Stimulated activated CD8-positive, alpha-beta memory T cell treated with anti-CD3 and anti-CD28 coated beads, Interleukin-4, amount 100 ng/mL, for 24 hours (primary cell): ENCODE measurements around the gene MARVELD1.
A peak's percentile ranks its signal among the peaks of the same experiment; 100 is the strongest.

Experiments used
- DNase-seq: peaks from one replicate; pipeline ENCODE4 v3.0.0-alpha.2; 2020; ENCODE audit warnings: low read depth

The MARVELD1 gene

GRCh38 chr10:97721871-97722780 lies 8.6 kb downstream of the MARVELD1 start:
- DNase-seq = no peak

GRCh38 chr10:97723001-97723400 lies 9.5 kb downstream of the MARVELD1 start:
- DNase-seq = no peak

GRCh38 chr10:97724341-97724941 lies 10.9 kb downstream of the MARVELD1 start:
- DNase-seq = no peak

DNA sequence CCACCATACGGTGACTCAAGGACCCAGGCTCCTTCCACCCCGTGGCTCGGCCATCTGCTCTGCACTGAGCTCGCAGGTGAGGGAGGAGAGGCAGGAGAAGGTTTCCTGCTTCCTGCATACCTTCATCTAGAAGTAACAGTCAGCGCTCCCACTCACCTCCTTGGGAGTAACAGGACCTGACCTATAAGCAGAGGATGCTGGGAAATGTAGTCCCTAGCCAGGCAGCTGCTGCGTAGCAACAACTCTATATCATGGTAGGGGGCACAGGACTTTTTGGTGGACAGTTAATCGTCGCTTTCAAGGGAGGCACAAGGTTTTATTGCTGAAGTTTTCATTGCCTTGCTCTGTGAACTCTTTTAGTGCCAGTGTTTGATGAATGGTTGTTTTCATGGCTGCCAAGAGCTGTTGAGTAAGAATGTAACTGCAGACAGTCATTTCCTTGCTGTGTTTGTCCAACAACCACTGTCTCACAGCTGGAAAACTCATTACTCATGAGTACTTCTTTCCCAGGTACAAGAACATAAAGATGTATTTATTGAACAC lies 13.2 kb downstream of the MARVELD1 start:
- no peak for DNase-seq

DNA sequence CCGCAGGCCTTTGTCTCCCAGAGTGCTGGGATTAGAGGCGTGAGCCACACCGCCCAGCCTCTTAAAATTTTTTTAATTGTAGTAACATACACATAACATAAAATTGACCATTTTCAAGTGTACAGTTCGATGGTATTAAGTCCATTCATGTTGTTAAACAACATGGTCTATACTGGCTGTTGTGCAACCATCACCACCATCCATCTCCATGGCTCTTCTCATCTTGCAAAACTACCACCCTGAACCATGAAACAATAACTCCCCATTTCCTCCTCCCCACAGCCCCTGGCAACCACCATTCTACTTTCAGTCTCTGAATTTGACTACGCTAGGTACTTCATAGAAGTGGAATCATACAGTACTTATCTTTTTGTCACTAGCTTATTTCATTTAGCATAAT lies 15.5 kb downstream of the MARVELD1 start:
- DNase-seq = no peak

- DNase-seq = peak; percentile 27
Measured at GRCh38 chr10:97731346-97732051, 18.0 kb downstream of the MARVELD1 start.

GRCh38 chr10:97732052-97732359 lies 18.5 kb downstream of the MARVELD1 start:
- DNase-seq = no peak

DNA sequence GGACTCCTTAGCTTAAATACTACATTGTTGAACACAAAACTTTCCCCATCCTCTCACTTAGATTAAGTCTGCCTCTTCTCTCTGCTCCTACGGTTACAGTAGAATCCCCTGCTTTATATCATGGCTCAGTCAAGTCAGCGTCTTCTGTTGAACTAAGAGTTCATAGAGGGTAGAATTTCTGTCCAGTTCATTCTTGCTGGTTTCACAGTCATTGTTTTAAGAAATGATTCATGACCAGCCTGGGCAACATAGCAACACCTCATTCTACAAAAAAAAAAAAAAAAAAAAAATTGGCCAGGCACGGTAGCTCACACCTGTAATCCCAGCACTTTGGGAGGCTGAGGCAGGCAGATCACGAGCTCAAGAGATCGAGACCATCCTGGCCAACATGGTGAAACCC lies 19.7 kb downstream of the MARVELD1 start:
- DNase-seq = no peak

- no peak for DNase-seq
Measured at GRCh38 chr10:97734021-97734420, 20.5 kb downstream of the MARVELD1 start.

DNA sequence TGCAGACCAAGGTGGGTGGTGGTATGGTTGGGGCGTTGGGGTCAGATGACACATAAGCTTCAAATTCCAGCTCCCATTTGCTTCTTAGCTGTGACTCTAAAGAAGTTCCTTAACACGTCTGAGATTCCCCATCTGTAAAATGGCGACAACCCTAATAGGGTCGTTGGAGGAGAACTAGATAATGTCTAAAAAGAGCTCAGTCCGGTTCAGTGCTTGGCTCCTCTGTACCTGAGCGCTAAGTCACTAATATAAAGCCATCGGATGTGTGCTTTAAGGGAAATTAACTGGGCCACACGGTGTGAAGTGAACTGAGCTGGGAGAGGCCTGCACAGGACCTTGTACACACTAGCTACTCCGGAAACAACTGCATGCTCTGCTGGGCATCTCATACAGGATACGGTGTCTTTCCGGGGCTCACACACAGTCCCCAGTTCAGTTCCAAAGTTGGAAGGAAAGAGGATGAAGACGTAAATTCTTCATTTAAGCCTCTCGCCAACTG lies 22.9 kb downstream of the MARVELD1 start:
- DNase-seq = no peak

DNA sequence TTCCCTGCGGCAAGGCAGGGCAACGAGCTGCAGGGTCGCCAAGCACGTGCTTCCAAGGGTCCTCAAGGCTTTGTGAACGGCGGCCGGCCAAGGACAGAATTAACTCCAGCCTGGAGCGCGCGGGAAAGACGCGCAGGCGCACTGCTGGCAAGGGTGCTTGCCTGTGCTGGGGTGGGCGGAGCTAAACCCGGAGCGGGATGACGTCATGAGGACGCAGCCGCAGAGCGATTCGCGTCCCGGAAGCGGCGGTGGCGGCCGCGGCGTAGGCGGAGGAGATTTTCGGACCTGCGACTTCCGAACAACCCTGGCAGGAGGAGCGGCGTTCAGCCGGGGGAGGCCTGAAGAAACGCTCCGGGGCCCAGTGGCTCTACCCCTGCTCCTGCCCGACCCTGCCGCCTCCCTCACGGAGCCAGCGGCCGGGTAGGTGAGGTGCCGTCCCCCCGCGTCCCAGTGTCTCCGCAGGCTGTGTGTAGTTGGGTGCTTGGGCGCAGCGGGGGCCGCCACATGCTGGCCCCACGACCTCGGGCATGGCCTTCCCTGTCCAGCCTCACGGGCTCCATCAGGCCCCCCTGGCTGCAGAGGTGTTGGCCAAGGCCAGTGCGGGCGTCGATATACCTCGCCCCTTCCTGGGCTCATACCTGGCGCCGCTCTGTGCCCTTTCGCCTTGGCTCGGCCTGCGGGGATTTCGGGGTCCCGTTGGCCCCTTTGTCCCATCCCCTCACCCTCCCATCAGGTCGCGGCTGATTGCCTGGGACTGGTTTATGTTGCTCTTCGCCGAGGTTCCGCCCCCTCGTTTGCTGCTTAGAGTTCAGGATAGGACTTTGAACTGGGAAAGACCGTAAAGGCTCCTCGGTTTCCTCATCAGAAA lies 23.6 kb downstream of the MARVELD1 start, which contains the start of gene ZFYVE27:
Gene ZFYVE27 (plus strand): TSS at position 227 of the 868 bp plus-strand sequence. CDS start 1,350 bp downstream, outside the sequence.
- peak; percentile 96 for DNase-seq

GRCh38 chr10:97737770-97738265 lies 24.3 kb downstream of the MARVELD1 start:
- DNase-seq = no peak

- DNase-seq = no peak
Measured at GRCh38 chr10:97738616-97739015, 25.1 kb downstream of the MARVELD1 start.

GRCh38 chr10:97740613-97741012 lies 27.1 kb downstream of the MARVELD1 start:
- no peak for DNase-seq

- DNase-seq = no peak
Measured at GRCh38 chr10:97743169-97743943, 29.8 kb downstream of the MARVELD1 start.

DNA sequence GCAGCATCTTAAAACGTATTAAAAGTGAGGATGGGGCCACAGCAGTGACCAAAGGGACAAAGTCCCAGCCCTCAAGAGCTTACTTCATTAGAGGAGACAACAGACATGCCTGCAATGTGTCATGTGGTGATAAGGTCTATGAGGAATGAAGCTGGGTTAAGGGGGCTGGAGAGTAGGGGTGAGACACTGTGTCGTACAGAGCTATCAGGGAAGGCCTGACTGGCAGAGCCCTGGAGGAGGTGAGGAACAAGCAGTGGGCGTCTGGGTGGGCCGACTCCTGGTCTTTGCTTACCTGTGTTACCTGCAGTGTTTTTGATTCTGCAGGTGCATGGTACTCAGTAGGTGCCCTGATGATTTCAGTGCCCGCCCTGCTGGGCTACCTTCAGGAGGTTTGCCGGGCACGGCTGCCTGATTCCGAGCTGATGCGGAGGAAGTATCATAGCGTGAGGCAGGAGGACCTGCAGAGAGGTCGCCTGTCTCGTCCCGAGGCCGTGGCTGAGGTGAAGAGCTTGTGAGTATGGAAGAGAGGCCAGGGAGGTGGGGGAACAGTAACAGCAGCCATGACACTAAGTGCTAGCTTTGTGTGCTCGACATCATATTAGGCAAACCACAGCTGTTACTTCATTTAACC lies 31.0 kb downstream of the MARVELD1 start:
- no peak for DNase-seq

GRCh38 chr10:97747573-97747972 lies 34.0 kb downstream of the MARVELD1 start:
- DNase-seq = no peak

- no peak for DNase-seq
Measured at GRCh38 chr10:97748116-97748515, 34.6 kb downstream of the MARVELD1 start.

DNA sequence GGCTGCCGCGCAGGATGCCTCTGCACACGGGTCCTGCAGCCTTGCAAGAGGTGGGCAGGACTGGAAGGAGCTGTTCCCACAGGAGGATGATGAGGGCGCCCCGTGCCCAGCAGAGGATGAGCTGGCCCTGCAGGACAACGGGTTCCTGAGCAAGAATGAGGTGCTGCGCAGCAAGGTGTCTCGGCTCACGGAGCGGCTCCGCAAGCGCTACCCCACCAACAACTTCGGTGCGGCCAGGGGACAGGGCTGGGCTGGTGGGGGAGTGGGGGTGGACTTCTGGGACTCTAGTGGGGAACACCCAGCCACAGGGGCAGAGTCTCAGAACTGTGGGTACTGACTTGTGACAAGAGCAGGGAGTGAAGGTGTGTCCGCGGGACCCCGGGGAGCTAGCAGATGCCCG lies 39.4 kb downstream of the MARVELD1 start:
- no peak for DNase-seq

GRCh38 chr10:97754726-97755125 lies 41.2 kb downstream of the MARVELD1 start:
- no peak for DNase-seq
